ENCODE data around the gene SENP7.

The SENP7 gene

GRCh38 chr3:101423984-101424888 is 88.8 kb downstream of the SENP7 start:
- DNase-seq, result no peak

DNA sequence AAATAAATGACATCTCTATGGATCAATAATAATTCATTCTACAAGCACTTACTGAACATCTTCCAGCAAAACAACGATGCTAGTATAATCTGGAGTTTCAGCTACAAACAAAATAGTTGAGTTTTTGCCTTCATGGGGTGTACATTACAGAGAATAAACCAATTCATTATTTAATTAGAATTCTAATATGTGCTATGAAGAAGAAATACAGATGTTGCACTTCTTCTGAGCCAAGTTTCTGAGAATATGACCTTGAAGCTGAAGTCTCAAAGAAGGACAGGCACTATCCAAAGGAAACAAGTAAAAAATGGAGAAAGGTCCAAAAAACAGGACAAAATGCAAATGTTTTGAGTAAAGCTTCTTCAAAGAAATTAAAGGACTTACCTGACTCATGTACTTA is 94.2 kb downstream of the SENP7 start:
- DNase-seq, result no peak

GRCh38 chr3:101414121-101414520 is 98.9 kb downstream of the SENP7 start:
- no peak for DNase-seq

- no peak for DNase-seq
Observed at GRCh38 chr3:101413656-101414055, 99.4 kb downstream of the SENP7 start.

GRCh38 chr3:101391413-101391950 is 121.5 kb downstream of the SENP7 start:
- DNase-seq, result no peak

DNA sequence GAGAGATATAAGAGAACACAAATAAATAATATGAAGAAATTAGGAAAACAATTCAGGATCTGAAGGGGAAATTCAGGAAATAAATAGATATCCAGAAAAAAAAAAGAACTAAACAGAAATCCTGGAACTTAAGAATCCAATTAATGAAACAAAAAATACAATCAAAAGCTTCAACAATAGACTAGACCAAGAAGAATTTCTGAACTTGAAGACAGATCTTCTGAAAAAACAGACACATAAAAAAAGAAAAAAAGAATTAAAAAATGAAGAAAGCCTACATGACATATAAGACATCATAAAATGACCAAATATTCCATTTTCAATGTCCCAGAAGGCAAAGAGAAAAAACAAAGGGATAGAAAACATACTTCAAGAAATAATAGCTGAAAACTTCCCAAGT is 124.3 kb downstream of the SENP7 start:
- DNase-seq, result no peak

DNA sequence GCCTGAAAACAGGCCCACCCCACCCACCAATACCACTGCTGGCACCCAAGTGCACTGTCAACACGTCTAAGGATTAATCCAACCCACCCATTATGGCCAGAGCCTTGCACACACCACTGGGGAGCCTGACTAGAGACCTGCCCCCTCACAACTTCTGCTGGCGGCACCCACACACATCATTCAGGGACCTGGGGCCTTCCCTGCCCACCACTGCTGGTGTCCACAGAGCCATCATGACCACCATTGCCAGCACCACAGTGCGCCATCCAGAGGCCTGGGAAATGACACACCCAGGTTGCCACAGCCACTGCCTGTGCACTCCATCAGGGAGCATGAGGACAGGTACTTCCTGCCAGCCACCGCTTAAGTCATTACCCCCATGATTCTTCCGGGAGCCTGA is 125.7 kb downstream of the SENP7 start:
- no peak for DNase-seq

DNA sequence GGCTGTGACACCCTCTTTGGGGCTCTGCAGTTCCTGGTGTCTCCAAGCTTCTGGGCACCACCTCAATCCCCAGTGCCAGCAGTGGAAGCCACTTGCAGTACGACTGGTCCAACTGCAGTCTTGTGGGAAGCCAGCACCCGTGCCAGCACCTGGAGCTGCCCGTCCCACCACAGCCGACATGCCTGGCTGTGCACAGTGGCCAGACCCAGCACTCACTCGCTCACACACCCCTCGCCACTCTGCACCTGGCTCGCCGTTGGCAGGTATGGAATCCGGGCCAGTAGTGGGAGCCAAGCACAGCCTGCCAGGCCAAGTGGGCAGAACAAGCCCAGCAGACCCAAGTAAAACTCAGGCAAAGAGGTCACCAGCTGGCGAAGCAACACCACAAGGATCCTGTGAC is 128.6 kb downstream of the SENP7 start:
- DNase-seq, result no peak

GRCh38 chr3:101383656-101384055 is 129.4 kb downstream of the SENP7 start:
- DNase-seq, result no peak

DNA sequence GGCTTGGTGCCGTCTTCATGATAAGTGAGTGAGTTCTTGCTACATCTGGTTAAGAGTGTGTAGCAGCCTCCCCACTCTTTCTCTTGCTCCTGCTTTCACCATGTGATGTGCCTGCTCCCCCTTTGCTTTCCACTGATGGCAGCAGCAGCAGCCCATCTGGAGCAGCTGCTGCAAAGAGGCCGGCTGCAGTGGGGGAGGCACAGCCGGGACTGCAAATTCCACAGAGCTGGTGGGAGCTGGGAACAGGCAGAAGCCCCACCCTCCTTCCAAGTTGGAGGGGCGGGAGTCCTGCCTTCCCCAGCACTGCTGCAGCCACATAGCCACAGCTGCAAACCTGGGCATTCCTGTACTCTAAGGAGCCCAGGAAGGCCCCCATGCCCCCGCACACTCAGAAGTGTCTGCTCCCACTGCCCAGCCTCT is 129.8 kb downstream of the SENP7 start:
- DNase-seq, result no peak

- DNase-seq, result no peak
Observed at GRCh38 chr3:101381809-101382208, 131.2 kb downstream of the SENP7 start.

DNA sequence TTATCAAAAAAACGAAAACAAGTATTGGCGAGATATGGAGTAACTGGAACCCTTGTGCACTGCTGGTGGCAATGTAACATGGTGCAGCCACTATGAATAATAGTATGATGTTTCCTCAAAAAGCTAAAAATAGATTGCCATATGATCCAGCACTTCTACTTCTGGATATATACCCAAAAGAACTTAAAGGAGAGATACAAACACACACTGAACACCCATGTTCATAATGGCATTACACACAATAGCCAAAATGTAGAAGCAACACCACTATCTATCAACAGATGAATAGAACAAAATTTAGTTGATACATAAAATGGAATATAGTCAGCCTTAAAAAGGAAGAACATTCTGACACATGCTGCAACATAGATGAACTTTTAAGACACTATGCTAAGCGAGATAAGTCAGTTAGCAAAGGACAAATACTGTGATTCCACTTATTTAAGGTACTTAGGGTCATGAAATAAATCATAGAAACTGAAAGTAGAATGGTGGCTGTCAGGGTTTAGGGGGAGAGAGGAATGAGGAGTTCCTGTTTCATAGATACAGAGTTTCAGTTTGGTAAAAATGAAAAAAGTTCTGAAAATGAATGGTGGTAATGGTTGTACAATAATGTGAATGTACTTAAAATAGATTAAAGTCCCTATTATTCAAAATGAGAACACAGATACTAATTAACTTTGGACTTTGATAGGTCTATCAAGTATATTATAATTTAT is 133.2 kb downstream of the SENP7 start:
- no peak for DNase-seq

DNA sequence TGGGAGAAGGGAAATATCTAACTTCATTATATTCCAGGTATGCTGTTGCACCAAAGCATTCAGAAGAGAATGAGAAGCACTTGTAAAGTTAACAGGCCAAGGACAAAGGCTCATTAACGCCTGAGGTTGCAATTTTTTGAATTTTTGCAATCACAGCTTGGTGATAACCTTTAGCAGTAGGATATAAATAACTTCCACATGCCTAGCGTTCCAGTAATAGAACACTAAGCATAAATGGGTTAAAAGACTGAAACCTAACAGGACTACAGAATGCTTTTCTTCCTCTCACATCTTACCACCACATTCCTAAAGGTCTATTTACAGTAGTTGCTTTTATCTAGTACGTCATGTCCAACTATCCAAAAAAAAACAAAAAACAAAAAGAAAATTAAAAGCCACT is 135.2 kb downstream of the SENP7 start:
- no peak for DNase-seq

DNA sequence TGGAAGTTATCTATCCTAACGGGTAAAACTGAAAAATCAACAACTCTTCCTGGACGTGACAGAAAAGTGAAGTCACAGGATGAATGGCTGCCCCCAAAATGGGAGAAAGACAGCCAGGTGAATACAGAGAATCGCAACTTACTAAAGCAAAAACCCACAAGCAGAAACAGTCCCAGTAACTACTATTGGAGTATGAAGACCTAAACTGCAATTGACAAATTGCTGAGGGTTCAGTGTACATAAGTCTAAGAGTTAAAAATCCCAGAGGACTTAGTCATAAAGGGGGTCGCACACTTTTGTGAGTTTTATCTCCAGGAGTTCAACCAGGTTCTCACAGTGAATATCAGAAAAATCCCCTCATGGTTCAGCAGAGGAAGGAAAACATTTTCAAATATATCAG is 135.8 kb downstream of the SENP7 start:
- DNase-seq, result no peak

- no peak for DNase-seq
Observed at GRCh38 chr3:101375586-101375985, 137.4 kb downstream of the SENP7 start.

DNA sequence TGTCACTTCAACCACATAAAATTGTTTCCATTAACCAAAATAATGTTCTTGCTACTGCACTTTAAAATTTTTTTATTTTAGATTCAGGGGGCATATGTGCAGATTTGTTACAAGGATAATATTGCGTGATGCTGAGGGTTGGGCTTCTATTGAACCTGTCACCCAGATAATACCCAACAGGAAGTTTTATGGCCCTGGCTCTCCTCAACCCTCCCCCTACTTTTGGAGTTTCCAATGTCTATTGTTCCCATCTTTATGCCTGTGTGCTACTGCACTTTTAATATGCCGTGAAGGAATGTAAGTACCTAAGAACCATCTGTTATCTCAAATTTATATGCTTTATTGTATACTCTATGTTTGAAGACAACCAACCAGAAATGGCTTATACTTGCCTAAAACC is 150.6 kb downstream of the SENP7 start:
- no peak for DNase-seq

GRCh38 chr3:101351829-101352228 is 161.2 kb downstream of the SENP7 start:
- no peak for DNase-seq

DNA sequence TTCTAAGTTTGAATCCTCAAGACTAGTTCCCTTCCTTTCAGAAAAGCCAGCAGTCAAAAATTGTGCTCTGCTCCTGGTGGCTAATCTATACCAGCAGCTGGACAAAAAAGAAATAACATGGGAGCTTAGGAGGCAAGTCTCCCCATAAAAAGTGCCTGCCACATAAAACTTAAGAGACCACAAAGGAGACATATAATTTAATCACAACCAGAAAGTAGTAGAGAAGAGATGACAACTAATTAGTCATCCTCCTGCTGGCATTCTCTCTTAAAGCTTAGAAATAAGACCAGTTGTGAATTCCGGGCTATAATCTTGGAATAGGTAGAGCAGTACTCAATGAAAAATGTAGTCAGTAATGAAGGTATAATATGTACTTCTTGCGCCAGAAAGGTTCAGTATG is 172.4 kb downstream of the SENP7 start:
- DNase-seq, result no peak

- no peak for DNase-seq
Observed at GRCh38 chr3:101333883-101334282, 179.1 kb downstream of the SENP7 start.

GRCh38 chr3:101329016-101329673 is 183.9 kb downstream of the SENP7 start:
- DNase-seq, result no peak

GRCh38 chr3:101325393-101326134 is 187.4 kb downstream of the SENP7 start:
- DNase-seq, result no peak

DNA sequence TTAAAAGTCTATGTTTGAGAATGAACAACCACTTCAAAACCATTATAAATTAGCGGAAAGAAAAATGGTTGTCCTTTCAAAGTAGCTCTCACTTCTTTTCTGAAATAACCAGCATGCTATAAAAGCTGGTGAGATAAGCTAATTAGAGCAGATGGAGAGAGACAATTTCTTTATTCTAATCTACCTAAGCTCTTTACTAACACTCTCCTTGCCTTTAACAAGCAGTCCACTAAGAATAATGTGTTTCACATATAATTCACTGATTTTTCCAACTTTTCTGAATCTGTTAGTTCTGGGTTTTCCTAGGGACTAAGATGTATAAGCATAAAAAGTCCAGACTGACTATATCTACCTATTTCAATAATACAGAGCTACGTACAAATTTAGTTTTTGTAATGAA is 192.5 kb downstream of the SENP7 start, which contains the start of gene IMPG2:
Gene IMPG2, minus strand, starts transcription at position 101 of the 400 bp plus-strand sequence. CDS start 203 bp downstream, outside the sequence.
- no peak for DNase-seq

DNA sequence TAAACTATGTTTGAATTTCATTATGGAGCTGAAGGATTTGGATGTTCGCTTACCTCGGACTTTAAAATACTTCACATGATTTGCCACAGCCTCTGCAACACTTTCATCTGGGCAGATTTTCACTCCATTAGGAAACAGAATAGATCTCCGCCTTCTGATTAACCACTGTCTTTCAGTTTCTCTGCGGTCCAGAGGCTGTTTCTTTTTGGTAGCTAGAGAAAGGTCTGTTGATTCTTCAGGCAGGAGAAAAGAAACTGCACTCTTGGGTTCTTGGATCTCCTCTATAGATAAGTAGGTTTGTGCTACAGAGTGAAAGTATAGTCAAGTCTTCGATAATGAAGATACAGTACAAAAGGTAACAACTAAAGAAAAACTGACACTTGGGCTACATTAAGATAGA is 193.5 kb downstream of the SENP7 start:
- no peak for DNase-seq

Measured in stimulated activated CD4-positive, alpha-beta T cell treated with anti-CD3 and anti-CD28 coated beads, Interleukin-4, amount 100 ng/mL, for 24 hours (primary cell).